ENCODE data around the gene SMAD6. TPM values are rescaled to one million over a fixed set of nuclear protein-coding genes. Genes with fewer than 3 reads are reported as not detected.
A peak's percentile ranks its signal among the peaks of the same experiment; 100 is the strongest.

Gene SMAD6
- total RNA-seq, 1 donor from 2014 or later, result 20.3 TPM

DNA sequence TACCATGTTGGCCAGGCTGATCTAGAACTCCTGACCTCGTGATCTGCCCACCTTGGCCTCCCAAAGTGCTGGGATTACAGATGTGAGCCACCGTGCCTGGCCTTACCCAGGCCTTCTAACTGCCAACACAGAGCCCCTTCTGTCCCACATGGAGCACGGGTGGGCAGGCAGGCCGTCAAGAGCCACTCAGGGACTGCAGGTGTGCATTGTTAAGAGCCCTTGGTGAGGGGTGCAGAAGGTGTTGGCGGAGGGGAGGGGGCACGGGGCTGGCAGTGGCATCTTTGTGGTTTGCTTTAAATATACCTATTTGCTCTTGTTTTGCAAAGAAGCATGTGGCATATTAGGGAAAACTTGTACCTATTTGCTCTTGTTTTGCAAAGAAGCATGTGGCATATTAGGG is 37.3 kb downstream of the SMAD6 start:
- H3K36me3 ChIP-seq, result no peaks in the 10 kb centered on the region
- no peak for TF ChIP-seq CTCF (IDR thresholded peaks at IDR 0.05; ENCODE audit: borderline replicate concordance)
- H3K9me3 ChIP-seq (replicated peaks), result no peaks in the 10 kb centered on the region
- intact Hi-C loops (cut with micrococcal nuclease), result no loop called here
- H3K27me3 ChIP-seq (ENCODE audit: low read depth), result no peaks in the 10 kb centered on the region
- peaks cover 81% of the 10 kb centered on the region for H3K4me1 ChIP-seq
- no peak for DNase-seq
- H3K4me3 ChIP-seq, result no peak overlapping the region
- H3K27ac ChIP-seq (replicated peaks), result no peak overlapping the region

GRCh38 chr15:66740802-66741201 is 38.8 kb downstream of the SMAD6 start:
- H3K27me3 ChIP-seq (ENCODE audit: low read depth), result no peaks in the 10 kb centered on the region
- no peak overlapping the region for H3K27ac ChIP-seq (replicated peaks)
- DNase-seq, result peak; percentile 55
- no peaks in the 10 kb centered on the region for H3K36me3 ChIP-seq
- peaks cover 81% of the 10 kb centered on the region for H3K4me1 ChIP-seq
- no peaks in the 10 kb centered on the region for H3K9me3 ChIP-seq (replicated peaks)
- TF ChIP-seq CTCF (IDR thresholded peaks at IDR 0.05; ENCODE audit: borderline replicate concordance), result no peak
- no peak overlapping the region for H3K4me3 ChIP-seq
- intact Hi-C loops (cut with micrococcal nuclease), result no loop called here

GRCh38 chr15:66741646-66742045 is 39.6 kb downstream of the SMAD6 start:
- Histone ChIP-seq H3K9me3 (replicated peaks) (no peaks in the 10 kb centered on the region), H3K27ac (replicated peaks) (no peak overlapping the region), H3K27me3 (ENCODE audit: low read depth) (no peaks in the 10 kb centered on the region), H3K36me3 (no peaks in the 10 kb centered on the region), H3K4me3 (no peak overlapping the region), H3K4me1 (peaks cover 82% of the 10 kb centered on the region)
- intact Hi-C loops (cut with micrococcal nuclease), result no loop called here
- DNase-seq, result no peak
- TF ChIP-seq CTCF (IDR thresholded peaks at IDR 0.05; ENCODE audit: borderline replicate concordance), result no peak

GRCh38 chr15:66742286-66742685 is 40.2 kb downstream of the SMAD6 start:
- no peak overlapping the region for H3K4me3 ChIP-seq
- no peaks in the 10 kb centered on the region for H3K36me3 ChIP-seq
- DNase-seq, result no peak
- TF ChIP-seq CTCF (IDR thresholded peaks at IDR 0.05; ENCODE audit: borderline replicate concordance), result no peak
- intact Hi-C loops (cut with micrococcal nuclease), result no loop called here
- H3K27me3 ChIP-seq (ENCODE audit: low read depth), result no peaks in the 10 kb centered on the region
- H3K9me3 ChIP-seq (replicated peaks), result no peaks in the 10 kb centered on the region
- H3K27ac ChIP-seq (replicated peaks), result no peak overlapping the region
- H3K4me1 ChIP-seq, result peaks cover 85% of the 10 kb centered on the region

GRCh38 chr15:66743204-66743603 is 41.2 kb downstream of the SMAD6 start:
- Histone ChIP-seq H3K4me1 (peaks cover 89% of the 10 kb centered on the region), H3K27ac (replicated peaks) (peak overlapping the region; percentile 80)

More at GRCh38 chr15:66743204-66743603, 41.2 kb downstream of the SMAD6 start:
- TF ChIP-seq CTCF (IDR thresholded peaks at IDR 0.05; ENCODE audit: borderline replicate concordance), result no peak
- no peak for DNase-seq
- intact Hi-C loops (cut with micrococcal nuclease), result no loop called here
- H3K36me3 ChIP-seq, result no peaks in the 10 kb centered on the region
- no peaks in the 10 kb centered on the region for H3K27me3 ChIP-seq (ENCODE audit: low read depth)
- no peaks in the 10 kb centered on the region for H3K9me3 ChIP-seq (replicated peaks)
- H3K4me3 ChIP-seq, result no peak overlapping the region
